H1 (cell line): ENCODE results near the gene ARF4. TPM values are rescaled to one million over a fixed set of nuclear protein-coding genes. Genes with fewer than 3 reads are reported as not detected.

ENCODE experiments used
- ASH2L ChIP-seq: fragments of 200-600, 300-600 bp; sonication (generic); IDR thresholded peaks from one replicate; pipeline ENCODE4 v1.7.1; 2017; ENCODE audit warnings: low read length
- CEBPB ChIP-seq: IDR thresholded peaks from 2 replicates; pipeline ENCODE4 v1.6.1; 2012; ENCODE audit warnings: low read depth, low read length
- CHD1 ChIP-seq: IDR thresholded peaks from 2 replicates; pipeline ENCODE4 v1.6.1; 2012; ENCODE audit warnings: low read depth, low read length, improper control_type of control experiment
- CREB1 ChIP-seq: IDR thresholded peaks from 2 replicates; pipeline ENCODE4 v1.6.1; 2012; ENCODE audit warnings: inconsistent platforms
- EZH2 ChIP-seq: fragments of 200-600 bp; sonication (generic); IDR thresholded peaks from 2 replicates; pipeline ENCODE4 v1.7.1; 2012; ENCODE audit warnings: low read depth, mild to moderate bottlenecking, moderate library complexity, low read length, inconsistent platforms; ENCODE audit not compliant: severe bottlenecking
- FOSL1 ChIP-seq: IDR thresholded peaks from 2 replicates; pipeline ENCODE4 v1.6.1; 2011; ENCODE audit warnings: mild to moderate bottlenecking, low read depth, low read length, moderate library complexity; ENCODE audit not compliant: insufficient read depth
- GABPA ChIP-seq: IDR thresholded peaks from 2 replicates; pipeline ENCODE4 v1.6.1; 2011; ENCODE audit warnings: mild to moderate bottlenecking, low read length, moderate library complexity, borderline replicate concordance; ENCODE audit not compliant: insufficient read depth
- HDAC2 ChIP-seq, 2 experiments: fragments of 300-600 bp in 1 of 2; sonication (generic) in 1 of 2; IDR thresholded peaks; 2 replicates each; pipeline ENCODE4 v1.6.1; 2011 to 2012; ENCODE audit warnings: low read depth in 2 of 2, low read length in 2 of 2, mild to moderate bottlenecking in 2 of 2, moderate library complexity in 2 of 2, borderline replicate concordance in 1 of 2, inconsistent platforms in 1 of 2
- JUN ChIP-seq: IDR thresholded peaks from 2 replicates; pipeline ENCODE4 v1.6.1; 2011; ENCODE audit warnings: low read depth, mild to moderate bottlenecking, improper control_type of control experiment, low read length
- JUND ChIP-seq: IDR thresholded peaks from 2 replicates; pipeline ENCODE4 v1.6.1; 2011; ENCODE audit warnings: mild to moderate bottlenecking, improper control_type of control experiment, low read length
- KDM4A ChIP-seq: IDR thresholded peaks from one replicate; pipeline ENCODE4 v1.7.1; 2012; ENCODE audit warnings: low read depth, mild to moderate bottlenecking, moderate library complexity, low read length, inconsistent platforms; ENCODE audit not compliant: severe bottlenecking
- POLR2AphosphoS5 ChIP-seq: IDR thresholded peaks from 2 replicates; pipeline ENCODE4 v1.6.1; 2011; ENCODE audit warnings: low read depth, low read length
- RAD21 ChIP-seq, 2 experiments: IDR thresholded peaks in 1 of 2; conservative IDR thresholded peaks in 1 of 2; 2 replicates each; pipeline ENCODE4 v1.6.1; 2011; ENCODE audit warnings: low read depth in 2 of 2, low read length in 2 of 2, improper control_type of control experiment in 1 of 2, inconsistent platforms in 1 of 2, mild to moderate bottlenecking in 1 of 2, moderate library complexity in 1 of 2
- RBBP5 ChIP-seq: IDR thresholded peaks from 2 replicates; pipeline ENCODE4 v1.7.1; 2012; ENCODE audit warnings: low read depth, mild to moderate bottlenecking, inconsistent platforms, low read length, moderate library complexity, borderline replicate concordance
- SIRT6 ChIP-seq: IDR thresholded peaks from one replicate; pipeline ENCODE4 v1.7.1; 2012; ENCODE audit warnings: low read length, inconsistent platforms
- SIX5 ChIP-seq: IDR thresholded peaks from 2 replicates; pipeline ENCODE4 v1.6.1; 2011; ENCODE audit warnings: mild to moderate bottlenecking, low read depth, low read length
- TAF1 ChIP-seq: IDR thresholded peaks from 2 replicates; pipeline ENCODE4 v1.6.1; 2011; ENCODE audit warnings: mild to moderate bottlenecking, low read depth, low read length
- ZNF274 ChIP-seq: IDR thresholded peaks from 2 replicates; pipeline ENCODE4 v1.7.0; 2012; ENCODE audit warnings: low read length, borderline replicate concordance; ENCODE audit errors: extremely low read depth
- polyA plus RNA-seq, 7 experiments: library from polyadenylated mRNA; depleted of rRNA in 3 of 7; stranded (reverse) in 5 of 7; unstranded in 2 of 7; fragments of >200 nt in 5 of 7; fragments of 200-250 nt in 2 of 7; gene quantifications; 1 replicate in 5 of 7; 2 replicates in 1 of 7; 4 replicates in 1 of 7; pipeline versions ENCODE4 v1.2.1 to v1.2.3, GENCODE V29; 2011 to 2013; ENCODE audit warnings: missing spikeins in 2 of 7, mixed read lengths in 2 of 7
- total RNA-seq: library from RNA; stranded (reverse); fragmentation: NEBNext Ultra II Directional; extraction: Animal tissue kit (Norgen Biotek cat#: 25700); gene quantifications from 2 replicates; pipeline ENCODE4 v1.2.1, GENCODE V29; 2021
- TF ChIP-seq, protein P1 (sequence below), 3 experiments: IDR thresholded peaks; 1 replicate in 2 of 3; 2 replicates in 1 of 3; pipeline versions ENCODE4 v1.5.1 to v1.6.1; 2011; ENCODE audit warnings: low read length in 3 of 3, mild to moderate bottlenecking in 3 of 3, inconsistent platforms in 2 of 3, low read depth in 1 of 3, moderate library complexity in 1 of 3; ENCODE audit not compliant: insufficient read depth in 1 of 3; ENCODE audit errors: control extremely low read depth in 1 of 3
- TF ChIP-seq, protein P2 (sequence below): IDR thresholded peaks from 2 replicates; pipeline ENCODE4 v1.6.1; 2011; ENCODE audit warnings: low read depth, mild to moderate bottlenecking, low read length; ENCODE audit not compliant: insufficient read depth

Gene ARF4
- total and polyA plus RNA-seq, 2 of the 8 experiments (the other 6 are each of a cell fraction or from before 2014, with no cell fraction given), result 138 to 165 TPM

DNA sequence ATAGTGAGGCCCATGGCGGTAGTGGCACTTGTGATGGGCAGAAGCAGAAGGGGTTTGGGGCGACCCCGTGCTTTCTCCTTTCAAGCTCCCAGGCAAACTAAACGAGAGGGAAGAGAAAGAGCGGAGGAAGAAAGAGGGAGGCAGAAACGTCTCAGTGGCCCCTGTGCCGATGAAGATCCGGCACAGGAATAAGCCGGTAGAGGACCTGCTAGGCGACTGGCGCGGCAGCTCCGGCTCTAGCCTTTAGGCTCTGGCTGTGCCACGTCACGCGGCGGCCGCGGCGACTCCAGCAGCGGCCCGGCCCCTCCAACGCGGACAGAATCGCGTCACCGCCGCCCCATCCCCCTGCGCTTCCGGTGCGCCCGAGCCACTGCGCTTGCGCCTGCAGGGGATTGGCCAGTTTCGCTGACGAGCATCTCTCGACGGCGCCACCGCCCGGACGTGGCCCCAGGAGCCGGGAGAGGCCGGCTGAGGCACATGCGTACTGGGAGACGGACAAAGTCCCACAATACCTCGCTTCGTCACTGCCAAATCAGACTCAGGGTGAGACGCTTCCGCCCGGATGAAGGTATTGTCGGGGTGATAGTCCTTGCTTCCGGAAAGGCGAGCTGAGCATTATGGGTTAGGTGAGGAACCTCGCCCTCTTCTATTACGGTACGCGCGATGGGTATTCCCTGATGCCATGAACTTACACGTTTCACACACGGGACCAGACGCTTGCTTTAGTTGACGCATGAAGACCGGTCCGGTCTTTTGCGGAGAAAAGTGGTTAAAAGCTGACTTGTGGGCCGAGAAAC lies at the start of gene ARF4 (continued):
- TF ChIP-seq EZH2 (no peak), SIRT6 (no peak), RAD21 (IDR thresholded peaks at IDR 0.05 in 1 of 2, conservative IDR thresholded peaks at IDR 0.05 in 1 of 2; ENCODE audit: low read depth in 2 of 2, low read length in 2 of 2) (peak in 1 of 2 experiments; percentile 11; a peak in 2 of 4 replicates), SIX5 (no peak; the same call in 1 of the 2 replicates), KDM4A (peak; percentile 73), CEBPB (no peak), POLR2AphosphoS5 (peak; percentile 95), CREB1 (peak; percentile 97), ZNF274 (no peak), RBBP5 (0 out of 2 replicates have a peak, but pooled peaks have one; percentile 21), JUND (no peak; the same call in 1 of the 2 replicates), JUN (peak; percentile 51; the same call in 1 of the 2 replicates), TAF1 (peak; percentile 95), ASH2L (peak; percentile 58), HDAC2 (IDR thresholded peaks at IDR 0.05; ENCODE audit: borderline replicate concordance in 1 of 2, low read depth in 2 of 2, low read length in 2 of 2) (peak in 1 of 2 experiments; percentile 25; a peak in 2 of 4 replicates), CHD1 (no peak; the same call in none of the 2 replicates), GABPA (0 out of 2 replicates have a peak, but pooled peaks have one; percentile 79), FOSL1 (0 out of 2 replicates have a peak, but pooled peaks have one; percentile 43)
- TF ChIP-seq, protein P1, sequence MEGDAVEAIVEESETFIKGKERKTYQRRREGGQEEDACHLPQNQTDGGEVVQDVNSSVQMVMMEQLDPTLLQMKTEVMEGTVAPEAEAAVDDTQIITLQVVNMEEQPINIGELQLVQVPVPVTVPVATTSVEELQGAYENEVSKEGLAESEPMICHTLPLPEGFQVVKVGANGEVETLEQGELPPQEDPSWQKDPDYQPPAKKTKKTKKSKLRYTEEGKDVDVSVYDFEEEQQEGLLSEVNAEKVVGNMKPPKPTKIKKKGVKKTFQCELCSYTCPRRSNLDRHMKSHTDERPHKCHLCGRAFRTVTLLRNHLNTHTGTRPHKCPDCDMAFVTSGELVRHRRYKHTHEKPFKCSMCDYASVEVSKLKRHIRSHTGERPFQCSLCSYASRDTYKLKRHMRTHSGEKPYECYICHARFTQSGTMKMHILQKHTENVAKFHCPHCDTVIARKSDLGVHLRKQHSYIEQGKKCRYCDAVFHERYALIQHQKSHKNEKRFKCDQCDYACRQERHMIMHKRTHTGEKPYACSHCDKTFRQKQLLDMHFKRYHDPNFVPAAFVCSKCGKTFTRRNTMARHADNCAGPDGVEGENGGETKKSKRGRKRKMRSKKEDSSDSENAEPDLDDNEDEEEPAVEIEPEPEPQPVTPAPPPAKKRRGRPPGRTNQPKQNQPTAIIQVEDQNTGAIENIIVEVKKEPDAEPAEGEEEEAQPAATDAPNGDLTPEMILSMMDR (IDR thresholded peaks at IDR 0.05; ENCODE audit: control extremely low read depth in 1 of 3, insufficient read depth in 1 of 3, low read depth in 1 of 3, low read length in 3 of 3), result peak in 2 of 3 experiments; percentile 18 to 25; a peak in 3 of 4 replicates
- TF ChIP-seq, protein P2, sequence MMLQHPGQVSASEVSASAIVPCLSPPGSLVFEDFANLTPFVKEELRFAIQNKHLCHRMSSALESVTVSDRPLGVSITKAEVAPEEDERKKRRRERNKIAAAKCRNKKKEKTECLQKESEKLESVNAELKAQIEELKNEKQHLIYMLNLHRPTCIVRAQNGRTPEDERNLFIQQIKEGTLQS, result peak; percentile 59; the same call in 1 of the 2 replicates
